ENCODE measurements around the gene MRPS7.
A peak's percentile ranks its signal among the peaks of the same experiment; 100 is the strongest.

Gene MRPS7

DNA sequence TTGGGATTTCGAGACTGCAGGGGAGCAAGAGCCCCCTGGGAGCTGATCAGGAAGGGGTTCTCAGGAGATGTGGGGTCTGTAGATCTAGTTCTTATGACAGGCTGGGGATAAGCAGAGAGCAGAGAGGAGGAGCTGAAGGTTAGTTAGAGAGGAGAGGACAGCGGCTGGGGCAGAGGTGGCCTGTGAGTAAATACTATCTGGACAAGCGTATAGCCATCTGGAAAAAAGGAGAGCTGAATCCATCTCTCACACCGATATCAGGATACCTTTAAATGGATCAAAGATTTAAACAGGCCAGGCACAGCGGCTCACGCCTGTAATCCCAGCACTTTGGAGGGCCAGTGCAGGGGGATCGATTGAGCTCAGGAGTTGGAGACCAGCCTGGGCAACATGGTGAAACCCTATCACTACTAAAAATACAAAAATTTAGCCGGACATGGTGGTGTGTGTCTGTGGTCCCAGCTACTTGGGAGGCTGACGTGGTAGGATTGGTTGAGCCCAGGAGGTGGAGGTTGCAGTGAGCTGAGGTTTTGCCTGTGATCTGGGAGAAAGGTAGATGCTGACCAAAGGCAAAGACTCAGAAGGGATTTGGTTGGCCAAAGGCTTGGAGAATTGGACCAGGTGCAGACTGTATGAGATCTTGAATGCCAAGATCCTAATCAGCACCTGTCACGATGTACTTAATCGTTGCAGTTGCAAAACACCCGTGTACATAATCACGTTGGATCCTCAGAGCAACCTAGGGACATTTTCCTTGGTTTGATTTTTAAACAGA, 46.5 kb downstream of the MRPS7 start:
- no peaks in the 10 kb centered on the region for H3K9me3 ChIP-seq (ENCODE audit: control insufficient read depth, low read length)
- H3K9ac ChIP-seq (ENCODE audit: low read length) = no peak overlapping the region
- H3K27me3 ChIP-seq (ENCODE audit: control insufficient read depth, insufficient read depth, low read length) = no peaks in the 10 kb centered on the region
- H3K36me3 ChIP-seq (ENCODE audit: control insufficient read depth, insufficient read depth, low read length) = no peaks in the 10 kb centered on the region
- H3K4me3 ChIP-seq (ENCODE audit: low read length) = no peak overlapping the region
- H3K4me1 ChIP-seq (ENCODE audit: control insufficient read depth, insufficient read depth, low read length) = peaks cover 29% of the 10 kb centered on the region

DNA sequence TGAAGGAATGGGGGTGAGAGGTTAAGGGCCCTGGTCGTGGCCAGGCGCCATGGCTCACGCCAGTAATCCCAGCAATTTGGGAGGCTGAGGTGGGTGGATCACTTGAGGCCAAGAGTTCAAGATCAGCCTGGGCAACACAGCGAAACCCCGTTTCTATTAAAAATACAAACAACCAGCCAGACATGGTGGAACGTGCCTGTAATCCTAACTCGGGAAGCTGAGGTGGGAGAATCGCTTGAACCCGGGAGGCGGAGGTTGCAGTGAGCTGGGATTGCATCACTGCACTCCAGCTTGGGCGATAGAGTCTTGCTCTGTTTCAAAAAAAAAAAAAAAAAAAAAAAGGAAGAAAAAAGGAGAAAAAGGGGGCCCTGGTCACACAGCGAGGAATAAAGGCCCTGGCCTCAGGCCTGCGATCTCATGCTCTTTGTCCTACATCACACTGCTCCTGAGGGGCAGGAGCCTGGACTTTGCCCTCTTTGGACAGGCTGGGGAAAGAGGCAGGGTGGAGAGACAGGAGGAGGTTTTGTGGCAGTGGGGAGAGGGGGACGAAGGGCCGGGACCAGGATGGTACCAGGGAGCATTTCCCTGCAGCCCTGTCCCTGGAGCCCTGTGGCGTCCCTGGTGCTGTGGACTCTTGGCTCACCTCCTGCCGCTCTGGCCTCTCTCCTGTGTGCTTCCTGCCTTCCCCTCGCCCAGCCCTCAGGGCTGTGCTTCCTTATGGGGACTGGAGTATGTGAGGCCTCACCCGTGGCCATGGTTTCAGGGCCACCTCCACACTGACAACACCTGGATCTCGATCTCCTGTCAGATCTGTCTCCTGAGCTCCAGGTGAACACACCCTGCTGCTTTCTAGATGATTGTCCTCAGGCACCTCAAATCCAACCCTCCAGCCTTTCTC, 47.3 kb downstream of the MRPS7 start:
- Histone ChIP-seq H3K9ac (ENCODE audit: low read length) (peak overlapping the region; percentile 72), H3K27me3 (ENCODE audit: control insufficient read depth, insufficient read depth, low read length) (no peaks in the 10 kb centered on the region), H3K9me3 (ENCODE audit: control insufficient read depth, low read length) (no peaks in the 10 kb centered on the region), H3K36me3 (ENCODE audit: control insufficient read depth, insufficient read depth, low read length) (no peaks in the 10 kb centered on the region), H3K4me3 (ENCODE audit: low read length) (no peak overlapping the region), H3K4me1 (ENCODE audit: control insufficient read depth, insufficient read depth, low read length) (peaks cover 29% of the 10 kb centered on the region)

DNA sequence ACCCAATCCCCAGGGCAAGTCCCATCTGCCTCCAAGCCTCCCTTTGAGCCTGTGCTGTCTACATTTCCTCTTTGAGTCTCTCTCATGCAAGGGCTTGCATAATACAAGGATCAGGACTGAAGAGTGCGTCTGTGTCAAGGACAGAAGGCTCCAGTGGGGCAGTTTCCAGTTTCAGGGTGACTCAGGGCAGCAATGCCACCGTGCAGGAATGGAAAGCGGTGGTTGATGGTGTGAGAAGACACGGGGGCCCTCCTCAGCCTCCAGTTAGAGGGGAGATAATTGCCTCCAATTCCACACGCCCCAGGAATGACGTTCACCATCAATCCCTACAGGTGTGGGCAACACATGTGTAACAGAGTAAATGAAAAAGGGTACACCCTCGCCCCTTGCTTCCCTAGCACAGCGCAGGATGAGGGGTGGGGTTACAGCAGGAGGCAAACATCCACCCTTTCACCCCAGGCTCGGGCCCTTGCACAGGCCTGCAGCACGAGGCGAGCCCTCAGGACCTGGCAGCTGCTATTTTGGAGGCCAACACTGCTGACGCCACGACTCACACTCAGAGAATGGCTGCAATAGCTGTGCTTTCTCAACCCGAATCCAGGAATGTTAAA, 52.4 kb downstream of the MRPS7 start:
- no peak overlapping the region for H3K9ac ChIP-seq (ENCODE audit: low read length)

DNA sequence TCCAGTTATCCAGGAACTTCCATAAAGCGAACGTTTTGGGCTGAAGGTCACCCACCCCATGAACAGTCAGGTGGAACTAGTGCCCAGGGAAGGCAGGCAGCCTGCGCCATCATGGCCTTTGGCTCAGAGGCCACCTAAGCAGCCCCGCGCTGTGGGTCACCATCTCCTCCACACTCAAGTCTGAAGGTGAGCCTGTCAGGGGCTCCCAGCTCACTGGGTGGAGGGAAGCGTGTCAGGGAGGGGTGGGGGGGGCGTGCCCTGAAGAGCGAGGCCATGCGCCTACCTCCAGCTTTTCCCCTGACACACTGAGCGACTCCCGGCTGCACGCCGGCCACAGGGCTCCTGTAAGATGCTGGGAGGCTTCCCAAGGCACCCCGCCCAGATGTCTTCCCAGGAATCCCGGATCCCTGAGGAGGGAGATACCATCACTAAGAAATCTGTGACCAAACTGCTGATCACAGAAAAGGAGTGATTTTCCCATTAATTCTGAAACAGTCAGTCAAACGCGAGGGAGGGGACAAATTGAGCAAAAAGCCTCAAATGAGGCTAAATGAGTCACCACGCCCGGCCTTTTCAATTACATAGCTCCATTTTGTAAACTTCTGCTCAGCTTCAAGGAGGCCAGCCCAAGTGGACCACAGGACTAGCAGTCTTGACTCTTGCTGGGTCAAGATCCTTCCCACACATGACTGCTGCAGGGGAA, 54.0 kb downstream of the MRPS7 start:
- no peak overlapping the region for H3K9ac ChIP-seq (ENCODE audit: low read length)
- no peak overlapping the region for H3K4me3 ChIP-seq (ENCODE audit: low read length)
- peaks cover 4% of the 10 kb centered on the region for H3K4me1 ChIP-seq (ENCODE audit: control insufficient read depth, insufficient read depth, low read length)
- H3K36me3 ChIP-seq (ENCODE audit: control insufficient read depth, insufficient read depth, low read length) = no peaks in the 10 kb centered on the region
- no peaks in the 10 kb centered on the region for H3K27me3 ChIP-seq (ENCODE audit: control insufficient read depth, insufficient read depth, low read length)
- no peaks in the 10 kb centered on the region for H3K9me3 ChIP-seq (ENCODE audit: control insufficient read depth, low read length)

More for the DNA sequence above, 52.4 kb downstream of the MRPS7 start:
- Histone ChIP-seq H3K4me3 (ENCODE audit: low read length) (no peak overlapping the region), H3K9me3 (ENCODE audit: control insufficient read depth, low read length) (no peaks in the 10 kb centered on the region), H3K27me3 (ENCODE audit: control insufficient read depth, insufficient read depth, low read length) (no peaks in the 10 kb centered on the region), H3K4me1 (ENCODE audit: control insufficient read depth, insufficient read depth, low read length) (peaks cover 16% of the 10 kb centered on the region), H3K36me3 (ENCODE audit: control insufficient read depth, insufficient read depth, low read length) (no peaks in the 10 kb centered on the region)

Measured in mucosa of stomach (tissue), 1 donor.